HG03175 (cell line): ENCODE measurements around the gene MOBP.
"Not testable (repeated sequence)": the region's sequence is repeated elsewhere in the genome, so short reads cannot be mapped to it uniquely, and the experiment has no call there.

Experiments used
- ATAC-seq: cut with Tn5 transposase; IDR thresholded peaks from one replicate; pipeline ENCODE4 v1.9.1; 2021; ENCODE audit warnings: mild to moderate bottlenecking, moderate library complexity; ENCODE audit not compliant: unreplicated experiment

MOBP gene, protein sequence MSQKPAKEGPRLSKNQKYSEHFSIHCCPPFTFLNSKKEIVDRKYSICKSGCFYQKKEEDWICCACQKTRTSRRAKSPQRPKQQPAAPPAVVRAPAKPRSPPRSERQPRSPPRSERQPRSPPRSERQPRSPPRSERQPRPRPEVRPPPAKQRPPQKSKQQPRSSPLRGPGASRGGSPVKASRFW

DNA sequence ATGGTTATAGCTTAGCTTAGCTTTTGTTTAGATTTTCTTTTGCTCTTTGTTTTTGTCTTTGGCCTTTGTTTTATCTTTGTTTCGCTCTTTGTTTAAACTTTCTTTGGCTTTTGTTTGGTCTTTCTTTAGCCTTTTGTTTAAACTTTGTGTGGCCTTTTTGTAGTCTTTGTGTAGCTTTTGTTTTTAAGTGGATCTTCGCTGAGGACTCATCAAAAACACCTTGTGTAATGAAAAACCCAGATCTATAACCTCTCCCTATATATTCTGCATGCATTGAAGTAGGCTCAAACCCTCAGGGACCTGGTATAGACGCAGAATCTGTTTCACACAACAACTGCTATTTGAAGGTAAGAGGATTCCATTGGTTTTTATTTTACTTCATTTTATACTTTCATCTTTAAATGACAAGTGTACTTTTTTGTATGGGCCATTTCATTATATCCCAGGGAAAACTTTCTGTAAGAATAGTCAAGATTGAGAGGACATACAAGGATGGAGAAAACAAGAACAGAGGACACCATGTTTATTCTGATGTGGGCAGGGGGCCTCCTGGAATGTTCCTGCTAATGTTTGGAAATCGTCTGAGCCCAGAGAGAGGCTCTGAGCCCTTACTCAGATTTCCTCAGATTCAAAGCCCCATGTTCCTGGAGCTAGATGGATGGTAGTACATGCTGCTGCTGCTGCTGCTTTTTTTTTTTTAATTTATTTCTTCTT lies at the start of gene MOBP:
MOBP (plus strand) TSS at position 287 of the 714 bp plus-strand sequence. CDS start 34,390 bp downstream, outside the sequence.
- ATAC-seq, result no peak

DNA sequence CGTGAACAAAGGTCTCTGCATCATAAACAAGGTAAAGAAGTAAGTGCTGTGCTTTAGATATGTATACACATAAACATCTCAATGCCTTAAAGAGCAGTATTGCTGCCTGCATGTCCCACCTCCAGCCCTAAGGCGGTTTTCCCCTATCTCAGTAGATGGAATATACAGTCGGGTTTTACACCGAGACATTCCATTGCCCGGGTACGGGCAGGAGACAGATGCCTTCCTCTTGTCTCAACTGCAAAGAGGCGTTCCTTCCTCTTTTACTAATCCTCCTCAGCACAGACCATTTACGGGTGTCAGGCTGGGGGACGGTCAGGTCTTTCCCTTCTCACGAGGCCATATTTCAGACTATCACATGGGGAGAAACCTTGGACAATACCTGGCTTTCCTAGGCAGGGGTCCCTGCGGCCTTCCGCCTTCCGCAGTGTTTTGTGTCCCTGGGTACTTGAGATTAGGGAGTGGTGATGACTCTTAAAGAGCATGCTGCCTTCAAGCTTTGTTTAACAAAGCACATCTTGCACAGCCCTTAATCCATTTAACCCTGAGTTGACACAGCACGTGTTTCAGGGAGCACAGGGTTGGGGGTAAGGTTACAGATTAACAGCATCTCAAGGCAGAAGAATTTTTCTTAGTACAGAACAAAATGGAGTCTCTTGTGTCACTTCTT lies 48.8 kb upstream of the MOBP start:
- not testable (repeated sequence) for ATAC-seq

DNA sequence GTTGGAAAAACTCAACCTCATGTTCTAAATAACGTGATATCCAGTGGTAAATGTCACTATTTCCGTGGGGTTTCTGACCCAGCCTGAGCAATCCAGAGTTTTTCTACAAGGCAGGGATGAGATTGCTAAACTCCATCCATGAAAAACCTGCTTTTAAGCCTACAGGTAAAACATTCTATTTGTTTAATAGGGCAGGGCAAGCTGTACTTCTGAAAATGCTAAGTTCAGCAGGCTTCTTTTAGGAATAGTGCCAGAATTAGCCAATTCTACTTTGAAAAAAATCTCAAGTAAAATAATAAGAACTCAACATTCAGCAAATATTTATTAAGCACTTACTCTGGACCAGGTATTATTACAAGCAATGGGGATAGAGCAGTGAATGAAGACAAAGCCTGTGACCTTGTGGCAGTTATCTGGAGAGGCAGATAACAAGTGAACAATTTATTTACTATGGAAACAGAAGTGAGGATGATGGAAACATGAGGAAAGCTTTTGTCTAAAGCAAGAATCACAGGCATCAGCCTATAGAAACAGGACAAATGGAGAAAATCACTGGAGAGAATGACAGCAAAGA lies 47.7 kb upstream of the MOBP start:
- ATAC-seq, result no peak

DNA sequence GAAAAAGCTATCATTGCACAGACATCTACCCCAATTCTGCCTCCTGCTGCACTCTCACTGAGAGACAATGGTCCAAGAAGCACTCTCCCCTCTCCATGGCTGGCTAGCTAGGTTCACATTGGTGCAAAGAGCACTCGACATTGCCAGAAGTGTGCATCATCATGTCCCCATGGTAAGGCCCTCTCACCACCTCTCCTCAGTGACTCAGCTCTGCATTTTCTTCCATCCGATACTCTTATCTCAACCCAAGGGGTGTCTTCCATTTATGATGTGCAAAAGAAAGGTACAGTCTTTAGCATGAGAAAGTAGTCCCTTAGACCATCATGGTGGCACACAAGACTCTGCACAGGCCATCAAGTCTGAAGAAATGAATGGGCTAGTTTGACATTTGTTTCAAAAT lies 46.9 kb upstream of the MOBP start:
- no peak for ATAC-seq

DNA sequence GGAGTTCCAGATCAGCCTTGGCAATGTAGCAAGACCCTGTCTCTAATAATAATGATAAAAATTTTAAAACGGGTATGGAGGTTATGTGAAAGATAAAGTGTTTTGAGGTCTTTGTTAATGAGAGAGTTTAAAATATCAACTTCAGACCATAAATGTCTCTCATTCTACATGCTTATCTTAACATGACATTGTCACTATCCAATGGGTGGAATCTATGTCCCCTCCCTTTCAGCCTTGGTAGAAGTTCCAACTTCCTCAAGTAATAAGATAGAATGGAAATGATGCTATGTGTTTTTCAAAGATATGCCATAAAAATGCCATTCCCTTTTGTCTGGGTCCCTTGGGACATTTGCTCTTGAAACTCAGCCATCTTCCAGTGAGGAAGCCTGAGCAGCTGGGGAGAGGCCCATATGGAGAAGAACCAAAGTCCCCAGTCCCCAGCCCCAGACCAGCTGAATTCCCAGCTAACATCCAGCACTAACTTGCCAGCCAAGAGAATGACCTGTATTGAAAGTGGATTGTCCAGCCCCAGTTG lies 44.0 kb upstream of the MOBP start:
- ATAC-seq, result no peak

DNA sequence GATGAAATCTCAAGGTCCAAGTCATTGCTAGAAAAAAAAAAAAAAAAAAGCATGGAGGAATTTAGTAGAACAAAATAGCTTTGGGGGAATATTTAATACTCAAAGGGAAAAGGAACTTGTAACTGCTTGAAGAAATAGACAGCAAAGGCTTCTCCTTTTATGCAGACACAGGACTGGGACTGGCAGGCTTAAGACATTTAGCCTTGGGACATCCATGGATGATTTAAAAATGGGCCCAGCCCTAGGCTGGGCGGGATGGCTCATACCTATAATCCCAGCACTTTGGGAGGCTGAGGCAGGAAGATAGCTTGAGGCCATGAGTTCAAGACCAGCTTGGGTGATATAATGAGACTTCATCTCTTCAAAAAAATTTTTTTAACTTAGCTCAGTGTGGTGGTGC lies 41.2 kb upstream of the MOBP start:
- no peak for ATAC-seq

DNA sequence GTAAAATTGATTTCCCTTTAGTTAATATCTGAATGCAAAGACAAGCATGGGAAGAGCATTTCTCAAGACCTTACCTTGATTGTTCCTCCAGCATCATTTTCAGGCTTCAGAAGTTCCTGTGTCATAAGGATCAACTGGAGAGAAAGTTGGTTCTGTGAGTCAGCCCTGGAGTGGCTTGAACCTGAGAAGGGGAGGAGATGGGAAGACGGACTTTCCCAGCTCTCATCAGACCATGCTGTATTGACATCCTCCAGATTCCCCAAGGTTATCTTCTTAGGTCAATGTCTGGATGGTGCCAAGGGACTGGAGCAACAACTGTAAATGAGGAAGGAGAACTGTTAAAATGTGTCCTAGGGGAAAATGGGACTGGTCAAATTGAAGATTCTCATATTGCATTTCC lies 40.0 kb upstream of the MOBP start:
- no peak for ATAC-seq

DNA sequence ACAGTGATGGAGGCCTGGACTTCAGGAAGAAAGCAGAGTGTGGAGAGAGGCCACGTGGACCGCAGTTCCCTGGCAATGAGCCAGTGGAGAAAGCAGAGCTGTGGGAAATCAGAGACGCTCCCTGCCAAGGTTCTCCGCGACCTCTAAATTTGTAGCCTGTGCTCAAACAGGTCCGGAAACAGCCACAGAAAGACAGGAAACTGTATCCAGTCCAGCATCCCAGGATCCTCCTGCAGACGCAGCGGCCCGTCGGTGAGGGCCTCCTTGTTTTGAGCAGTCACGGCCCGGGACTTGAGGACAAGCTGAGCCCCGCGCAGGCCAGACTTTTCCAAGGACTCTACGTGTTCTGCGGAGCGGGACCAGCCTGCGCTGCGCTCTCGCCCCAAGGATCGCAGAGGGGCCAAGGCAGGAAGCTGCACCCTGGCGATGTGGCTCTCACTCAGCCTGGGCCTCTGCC lies 38.7 kb upstream of the MOBP start:
- ATAC-seq, result no peak

DNA sequence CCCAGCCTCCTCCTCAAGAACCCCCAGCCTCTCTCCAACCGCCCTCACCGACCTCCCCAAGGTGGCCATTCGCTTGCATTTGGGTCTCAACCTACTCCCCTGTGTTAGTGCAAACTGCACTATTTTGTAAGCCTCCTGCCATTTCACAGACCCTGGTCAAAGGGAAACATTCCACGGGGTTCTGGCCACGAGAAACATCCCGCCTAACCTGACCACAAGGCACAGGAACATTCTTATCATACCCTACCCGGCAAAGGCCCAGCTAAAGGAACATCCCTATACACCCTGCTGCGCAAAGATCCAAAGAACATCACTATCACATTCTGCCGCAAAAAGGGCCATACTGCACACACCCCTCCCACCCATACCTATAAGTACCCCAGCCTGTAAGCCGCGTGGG lies 38.0 kb upstream of the MOBP start:
- ATAC-seq, result no peak

DNA sequence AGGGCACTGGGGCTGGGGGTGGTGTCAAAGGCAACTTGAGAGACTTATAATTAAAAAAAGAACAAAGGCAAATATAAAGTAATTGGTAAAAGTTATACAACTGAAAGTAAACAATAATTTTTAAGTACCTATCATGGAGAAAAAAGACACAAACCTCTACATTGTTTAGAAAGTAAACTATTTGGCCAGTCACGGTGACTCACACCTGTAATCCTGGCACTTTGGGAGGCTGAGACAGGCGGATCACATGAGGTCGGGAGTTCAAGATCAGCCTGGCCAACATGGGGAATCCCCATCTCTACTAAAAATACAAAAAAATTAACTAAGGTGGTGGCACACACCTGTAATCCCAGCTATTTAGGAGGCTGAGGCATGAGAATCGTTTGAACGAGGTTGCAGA lies 35.1 kb upstream of the MOBP start:
- no peak for ATAC-seq

DNA sequence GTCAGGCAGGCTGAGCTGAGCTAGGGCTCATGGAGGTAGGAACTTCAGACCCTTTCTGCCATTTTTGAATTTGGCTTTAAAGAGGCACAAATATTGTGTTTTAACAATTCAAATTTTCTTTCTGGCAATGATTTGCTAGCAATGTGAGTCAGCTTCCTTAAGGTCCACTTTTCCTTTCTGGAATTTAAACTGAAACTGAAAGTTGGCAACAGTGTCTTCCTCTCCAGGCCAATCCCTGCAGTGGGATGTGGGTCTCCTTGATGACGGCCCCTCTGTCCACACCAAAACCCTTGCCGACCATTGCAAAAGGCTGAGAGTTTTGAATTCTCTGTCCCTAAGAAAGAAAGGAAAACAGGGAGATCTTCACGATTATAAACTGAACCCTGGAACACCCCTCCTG lies 33.8 kb upstream of the MOBP start:
- no peak for ATAC-seq

DNA sequence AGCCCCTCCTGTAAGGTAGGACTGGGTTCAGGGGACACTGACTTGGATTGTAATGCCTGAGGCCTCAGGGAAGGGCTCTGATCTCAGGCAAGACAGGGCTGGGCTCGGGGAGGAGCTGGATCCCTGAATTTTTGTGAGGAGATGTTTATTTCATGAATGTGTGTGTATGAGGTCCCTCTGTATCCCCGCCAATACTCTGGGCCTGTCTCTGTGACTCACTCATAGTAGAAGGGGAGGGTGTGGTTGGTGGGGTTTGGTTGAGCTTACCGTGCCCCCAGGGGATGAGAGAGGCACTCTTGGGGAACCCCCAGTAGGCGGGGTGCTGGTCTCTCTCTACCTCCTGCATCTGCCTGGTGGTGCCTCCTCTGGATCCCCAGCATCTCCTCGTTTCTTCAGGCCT lies 32.9 kb upstream of the MOBP start:
- peak; percentile 79 for ATAC-seq

DNA sequence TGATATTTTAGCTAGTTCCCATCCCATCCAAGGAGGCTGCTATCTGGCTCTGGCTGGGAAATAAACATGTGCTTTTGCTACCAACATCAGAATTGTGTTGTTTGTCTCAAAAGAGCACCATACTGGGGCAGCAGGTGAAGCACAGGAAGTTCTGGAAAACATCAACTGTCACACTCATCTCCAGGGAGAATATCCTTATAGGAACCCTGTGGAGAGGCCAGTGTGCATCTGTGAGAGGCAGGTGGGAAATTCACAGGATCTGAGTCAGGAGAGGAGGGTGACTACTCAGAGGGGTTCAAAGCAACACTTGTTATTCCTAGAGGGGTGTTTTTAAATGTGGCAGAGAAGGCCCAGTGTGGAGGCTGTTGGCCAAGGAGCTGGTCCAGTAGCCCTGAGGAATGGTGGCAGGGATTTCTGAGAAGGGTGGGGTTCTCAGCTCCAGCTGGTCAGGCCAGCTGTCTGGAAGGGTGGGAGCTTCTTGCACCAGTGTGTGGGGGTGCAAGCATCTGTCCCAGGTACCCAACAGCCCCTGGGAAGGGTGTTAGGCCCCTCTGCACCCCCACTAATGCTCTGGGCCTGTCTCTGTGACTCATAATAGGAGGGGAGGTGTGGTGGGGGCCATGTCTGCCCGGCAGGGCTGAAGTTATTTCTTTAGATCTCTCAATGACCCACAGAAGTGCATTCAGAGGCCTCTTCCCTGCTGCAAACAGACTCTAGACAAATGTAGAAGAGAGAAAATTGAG lies 32.3 kb upstream of the MOBP start:
- ATAC-seq, result no peak

DNA sequence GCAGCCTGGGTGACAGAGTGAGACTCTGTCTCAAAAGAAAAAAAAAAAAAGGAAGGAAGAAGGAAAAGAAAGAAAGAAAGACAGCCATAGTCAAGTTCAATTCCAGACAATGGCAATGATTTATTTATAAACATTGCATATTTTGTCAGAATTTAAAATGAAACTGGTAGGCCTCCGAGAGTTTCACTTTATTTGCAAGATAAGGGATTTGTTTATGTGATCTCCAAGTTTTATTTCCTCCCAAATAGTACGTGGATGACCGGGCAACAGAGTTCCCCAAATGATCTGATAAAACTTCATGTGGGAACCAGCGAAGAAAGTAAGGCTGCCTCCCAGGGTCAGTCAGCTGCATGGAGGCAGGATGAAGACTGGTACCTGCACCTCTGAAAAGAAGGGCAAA lies 28.6 kb upstream of the MOBP start:
- ATAC-seq, result no peak

DNA sequence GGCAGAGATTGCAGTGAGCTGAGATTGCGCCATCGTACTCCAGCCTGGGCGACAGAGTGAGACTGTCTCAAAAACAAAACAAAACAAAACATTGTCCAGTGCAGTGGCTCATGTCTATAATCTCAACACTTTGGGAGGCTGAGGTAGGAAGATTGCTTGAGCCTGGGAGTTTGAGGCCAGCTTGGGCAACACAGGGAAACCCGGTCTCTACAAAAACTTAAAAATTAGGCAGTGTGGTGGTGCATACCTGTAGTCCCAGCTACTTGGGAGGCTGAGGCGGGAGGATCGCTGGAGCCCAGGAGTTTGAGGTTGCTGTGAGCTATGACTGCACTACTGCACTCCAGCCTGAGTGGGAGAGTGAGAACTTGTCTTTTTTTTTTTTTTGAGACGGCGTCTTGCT lies 27.2 kb upstream of the MOBP start:
- no peak for ATAC-seq

DNA sequence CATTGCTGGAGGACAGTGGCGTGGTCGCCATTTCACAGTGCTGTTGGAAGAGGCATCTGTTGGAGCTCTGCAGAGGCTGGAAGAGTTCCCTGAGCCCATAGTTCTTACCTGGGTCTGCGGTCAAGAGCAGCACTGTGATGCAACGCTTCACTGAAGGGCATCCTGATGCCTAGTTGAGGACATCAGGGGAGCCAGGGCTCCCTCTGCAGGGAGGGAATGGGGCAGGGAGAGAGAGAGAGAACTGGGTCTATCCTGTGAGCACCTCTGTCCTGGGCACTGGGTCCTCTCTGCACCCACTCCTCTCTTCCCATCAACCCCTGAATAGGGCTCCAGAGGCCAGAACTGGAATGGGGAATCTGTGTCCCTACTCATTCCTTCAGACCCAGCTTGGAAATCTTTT lies 23.9 kb upstream of the MOBP start:
- no peak for ATAC-seq

DNA sequence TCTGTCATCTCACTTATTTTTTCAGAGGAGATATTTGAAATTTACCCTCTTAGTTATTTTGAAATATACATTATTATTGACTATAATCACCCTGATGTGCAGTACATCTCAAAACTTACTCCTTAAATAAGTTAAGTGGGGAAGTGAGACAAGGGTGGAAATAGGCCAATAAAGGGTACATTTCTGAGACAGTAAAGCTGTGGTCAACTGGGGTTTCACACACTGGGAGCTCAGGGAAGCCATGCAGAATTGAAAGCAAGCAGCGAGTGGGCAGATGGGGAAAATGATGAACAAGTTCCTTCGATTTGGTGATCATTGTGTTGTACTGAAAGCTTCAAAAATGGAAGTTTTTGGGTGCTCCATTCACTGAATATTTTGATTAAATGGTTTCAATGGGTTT lies 21.6 kb upstream of the MOBP start:
- ATAC-seq, result no peak

DNA sequence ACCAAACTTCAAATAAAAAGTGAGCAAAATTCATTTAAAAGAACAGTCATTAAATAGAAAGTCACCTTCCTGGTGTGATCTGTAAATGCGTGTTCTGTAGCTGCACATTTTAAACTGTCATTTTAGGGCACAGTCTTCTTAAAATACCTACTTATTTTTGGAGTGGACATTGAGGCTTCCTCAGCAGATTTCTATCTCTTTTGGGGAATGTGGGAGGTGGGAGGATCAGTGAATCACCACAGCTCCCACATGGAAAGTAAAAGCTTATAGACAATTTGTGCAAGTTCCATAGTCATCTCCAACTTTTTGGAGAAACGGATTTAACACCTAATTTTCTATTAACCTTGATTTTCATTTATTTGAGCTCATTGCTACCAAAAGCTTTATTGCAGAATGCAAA lies 21.0 kb upstream of the MOBP start:
- no peak for ATAC-seq

DNA sequence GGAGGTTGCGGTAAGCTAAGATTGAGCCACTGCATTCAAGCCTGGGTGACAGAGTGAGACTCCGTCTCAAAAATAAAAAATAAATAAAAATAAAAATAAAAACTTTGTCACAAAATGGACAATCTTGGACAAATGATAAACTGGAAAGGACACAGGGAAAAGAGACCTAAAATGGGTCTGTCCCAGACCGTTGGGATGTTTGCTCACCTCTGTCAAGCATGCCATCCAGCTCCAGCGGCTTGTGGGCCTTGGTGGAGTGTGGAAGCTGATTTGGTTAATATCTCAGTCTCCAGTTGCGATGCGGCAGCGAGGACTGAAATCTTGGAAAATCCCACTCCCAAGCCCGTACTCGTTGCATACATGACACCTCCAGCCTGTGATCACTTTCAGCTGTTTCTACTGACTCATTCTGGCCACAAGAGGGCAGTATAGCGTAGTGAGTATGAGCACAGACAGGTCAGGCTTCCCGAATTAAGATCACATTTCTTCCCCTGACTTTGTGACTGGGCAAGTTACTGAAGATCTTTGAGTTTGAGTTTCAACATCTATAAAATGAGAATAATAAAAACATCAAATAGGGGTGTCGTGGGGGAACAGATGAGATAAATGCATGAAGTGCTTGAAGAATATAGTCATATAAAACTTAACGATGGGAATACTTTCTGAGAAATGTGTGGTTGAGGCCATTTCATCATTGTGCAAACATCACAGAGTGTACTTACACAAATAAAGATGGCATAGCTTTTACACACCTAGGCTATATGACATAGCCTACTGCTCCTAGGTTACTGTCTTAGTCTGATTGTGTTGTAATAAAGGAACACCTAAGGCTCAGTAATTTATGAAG lies 19.6 kb upstream of the MOBP start:
- peak; percentile 81 for ATAC-seq
